GM19023 (cell line): ENCODE measurements around the gene AK5.
A peak's percentile ranks its signal among the peaks of the same experiment; 100 is the strongest.
"Not testable (repeated sequence)": the region's sequence is repeated elsewhere in the genome, so short reads cannot be mapped to it uniquely, and the experiment has no call there.

Experiments used
- ATAC-seq: cut with Tn5 transposase; IDR thresholded peaks from one replicate; pipeline ENCODE4 v1.9.1; 2021; ENCODE audit warnings: mild to moderate bottlenecking, moderate library complexity; ENCODE audit not compliant: unreplicated experiment

AK5 gene

DNA sequence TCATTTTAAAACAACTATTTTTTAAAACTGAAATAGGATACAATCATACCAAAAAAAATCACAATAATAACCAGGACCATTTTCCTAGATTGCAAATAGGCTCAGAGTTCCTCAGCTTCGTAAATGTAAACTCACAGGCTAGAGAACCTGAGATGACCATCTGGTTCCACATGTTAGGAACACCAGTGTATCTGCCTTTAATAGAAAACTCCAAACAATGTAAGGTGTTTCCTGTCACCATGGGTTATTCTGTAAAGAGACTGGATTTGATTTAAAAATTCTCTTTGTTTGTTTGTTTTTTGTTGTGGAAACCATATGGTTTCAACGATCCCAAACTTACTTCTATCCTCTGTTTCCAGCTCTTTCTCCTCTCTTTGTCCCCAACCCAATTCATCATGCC lies 203.1 kb downstream of the AK5 start:
- no peak for ATAC-seq

DNA sequence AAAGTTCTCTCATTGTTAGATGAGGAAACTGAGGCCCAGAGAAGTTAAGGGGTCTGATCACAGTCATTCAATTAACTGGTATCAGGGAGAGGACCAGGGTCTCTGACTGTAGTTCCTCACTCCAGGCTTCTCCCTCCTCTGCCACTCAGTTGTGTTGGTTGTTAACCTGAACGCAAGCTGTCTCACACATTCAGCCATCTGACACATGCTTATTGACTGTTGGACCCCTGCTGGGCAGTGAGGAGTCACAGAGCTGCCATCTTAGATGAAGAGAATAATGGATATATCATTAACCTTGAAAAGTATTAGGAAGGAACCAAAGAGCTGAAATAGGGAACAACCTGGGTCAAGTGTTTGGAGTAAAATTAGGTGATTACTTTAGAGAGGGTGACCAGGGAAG lies 205.8 kb downstream of the AK5 start:
- ATAC-seq: no peak

DNA sequence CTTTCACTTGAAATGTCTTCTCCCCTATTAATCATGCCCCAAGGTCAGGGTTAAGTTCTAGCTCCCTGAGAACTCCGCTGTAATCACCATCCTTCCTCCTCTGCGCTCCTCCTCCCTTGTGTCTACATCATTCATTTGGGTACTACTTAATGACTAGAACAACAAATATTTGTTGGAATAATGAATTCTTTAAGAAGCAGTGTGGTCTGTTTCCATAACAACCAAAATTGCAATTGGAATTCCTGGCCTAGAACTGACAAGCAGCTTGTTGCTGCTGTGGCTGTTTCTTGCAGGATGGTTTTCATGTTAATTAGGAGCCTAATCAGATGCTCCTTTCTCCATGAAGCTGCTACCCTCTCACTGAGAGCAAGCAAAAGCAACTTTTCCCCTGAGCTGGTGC lies 208.1 kb downstream of the AK5 start:
- ATAC-seq: no peak

DNA sequence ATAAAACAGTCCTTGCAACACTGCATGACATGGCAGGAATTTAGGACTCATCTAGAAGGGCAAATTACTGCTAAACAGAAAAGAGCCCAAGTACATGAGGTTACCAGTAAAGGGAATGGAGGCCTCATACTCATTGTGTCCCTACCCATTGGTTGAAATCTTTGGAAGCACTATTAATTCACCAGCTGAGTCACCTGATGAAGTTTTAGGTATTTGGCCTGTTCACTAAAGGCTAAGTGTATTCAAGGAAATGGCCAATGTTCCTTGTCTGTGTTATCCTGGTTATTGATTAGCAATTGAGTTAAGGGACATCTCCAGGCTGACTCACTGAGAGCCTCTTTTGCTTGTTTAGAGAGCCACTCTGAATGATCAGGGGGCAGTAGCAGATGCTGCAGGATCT lies 212.2 kb downstream of the AK5 start:
- ATAC-seq: no peak

DNA sequence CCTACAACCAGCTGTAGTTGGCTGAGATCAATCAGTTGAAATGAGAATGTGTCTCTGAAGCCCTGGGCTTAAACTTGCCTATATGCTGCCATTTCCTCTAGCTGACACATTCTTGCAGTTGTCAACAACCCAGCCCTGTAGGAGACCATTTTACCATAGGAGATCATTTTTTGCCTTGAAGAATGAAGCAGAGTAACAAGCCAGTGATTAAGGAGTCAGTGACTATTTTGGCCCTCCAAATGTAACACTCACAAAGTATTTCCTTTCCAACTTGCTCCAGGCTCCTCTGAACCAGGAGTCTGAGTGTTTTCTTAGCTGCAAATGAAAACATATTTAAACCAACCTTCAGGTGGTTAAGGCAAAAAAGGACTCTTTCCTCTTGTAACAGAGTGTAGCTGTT lies 217.1 kb downstream of the AK5 start:
- no peak for ATAC-seq

DNA sequence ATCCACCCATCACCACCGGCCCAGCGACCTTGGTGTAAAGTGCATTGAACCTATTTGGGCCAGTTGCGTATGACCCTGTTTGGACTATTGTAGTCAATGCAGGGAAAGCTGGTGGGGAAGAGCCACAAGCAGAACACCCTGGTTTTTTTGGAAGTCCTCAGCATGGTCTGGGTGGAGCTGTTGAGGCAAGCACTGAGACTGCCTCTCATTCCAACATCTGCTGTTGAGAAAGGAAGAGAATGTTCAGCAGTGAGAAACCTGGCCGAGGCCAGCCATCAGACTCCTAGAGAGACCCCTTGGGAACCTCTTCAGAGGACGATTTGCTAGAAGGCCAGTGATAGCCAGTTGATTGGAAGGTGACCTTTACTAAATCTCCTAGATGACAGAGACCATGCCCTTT lies 217.6 kb downstream of the AK5 start:
- ATAC-seq: no peak

DNA sequence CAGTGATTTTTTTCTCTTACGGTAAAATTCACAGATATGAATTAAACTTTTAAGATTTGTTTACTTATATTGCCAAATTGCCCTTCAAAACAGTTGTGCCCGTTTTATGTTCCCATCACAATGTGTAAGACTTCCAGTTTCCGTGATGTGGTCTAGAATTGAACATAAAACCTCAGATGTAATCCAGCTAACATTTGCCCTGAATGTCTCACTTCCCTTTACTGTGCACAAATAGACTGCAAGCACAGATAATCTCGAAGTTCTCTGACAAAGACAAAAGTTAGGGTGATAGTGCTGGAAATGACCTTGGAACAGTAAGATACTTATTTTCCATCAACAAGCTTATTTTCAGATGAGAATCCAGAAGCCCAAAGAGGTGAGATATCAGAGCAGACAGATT lies 223.2 kb downstream of the AK5 start:
- ATAC-seq: no peak

DNA sequence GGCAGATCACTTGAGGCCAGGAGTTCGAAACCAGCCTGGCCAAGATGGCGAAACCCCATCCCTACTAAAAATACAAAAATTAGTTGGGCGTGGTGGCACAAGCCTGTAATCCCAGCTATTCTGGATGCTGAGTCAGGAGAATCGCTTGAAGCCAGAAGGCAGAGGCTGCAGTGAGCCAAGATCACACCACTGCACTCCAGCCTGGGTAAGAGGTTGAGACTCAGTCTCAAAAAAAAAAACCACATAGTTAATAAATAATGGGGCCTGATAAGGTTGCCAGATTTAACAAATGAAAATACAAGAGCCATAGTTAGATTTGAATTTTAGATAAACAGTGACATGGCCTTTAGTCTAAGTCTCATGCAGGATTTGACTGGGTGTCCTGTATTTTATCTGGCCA lies 225.0 kb downstream of the AK5 start:
- ATAC-seq: no peak

DNA sequence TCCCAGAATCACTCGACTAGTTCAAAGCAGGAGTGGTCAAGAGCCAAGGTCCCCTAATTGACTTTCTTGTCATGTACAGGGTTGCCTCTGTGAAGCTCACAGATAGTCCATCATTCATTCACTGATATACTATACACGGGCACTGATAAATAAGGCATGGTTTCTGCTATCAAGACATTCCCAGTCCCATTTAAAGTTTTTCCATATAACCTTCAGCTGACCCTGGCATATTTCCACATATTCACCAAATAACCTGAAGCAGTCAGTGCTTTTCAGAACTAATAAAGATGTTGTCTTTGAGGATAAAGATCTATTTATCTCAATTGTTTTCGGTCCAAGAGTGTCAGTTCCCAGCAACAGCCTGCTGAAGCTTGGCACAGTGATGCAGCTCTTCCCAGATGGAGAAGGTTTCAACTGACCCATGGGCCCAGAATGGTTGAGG lies 227.3 kb downstream of the AK5 start:
- no peak for ATAC-seq

DNA sequence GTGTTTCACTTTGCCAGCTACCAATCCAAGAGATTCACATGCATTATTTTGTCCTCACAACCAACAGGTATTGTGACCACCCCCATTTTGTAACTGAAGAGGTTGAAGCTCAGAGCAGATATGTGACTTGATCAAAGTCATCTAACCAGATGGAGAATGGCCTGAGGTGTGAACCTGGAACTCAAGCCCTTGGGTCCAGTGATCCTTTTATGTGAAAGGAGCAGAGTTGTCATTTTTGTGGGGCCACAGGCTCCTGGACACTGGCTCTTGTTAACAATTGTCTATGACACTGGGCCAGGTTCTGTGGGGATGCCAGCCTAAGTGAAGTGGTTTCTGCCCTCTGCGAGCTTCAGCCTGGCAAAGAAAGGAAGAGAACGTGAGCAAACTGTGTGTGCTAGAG lies 228.1 kb downstream of the AK5 start:
- ATAC-seq: no peak

DNA sequence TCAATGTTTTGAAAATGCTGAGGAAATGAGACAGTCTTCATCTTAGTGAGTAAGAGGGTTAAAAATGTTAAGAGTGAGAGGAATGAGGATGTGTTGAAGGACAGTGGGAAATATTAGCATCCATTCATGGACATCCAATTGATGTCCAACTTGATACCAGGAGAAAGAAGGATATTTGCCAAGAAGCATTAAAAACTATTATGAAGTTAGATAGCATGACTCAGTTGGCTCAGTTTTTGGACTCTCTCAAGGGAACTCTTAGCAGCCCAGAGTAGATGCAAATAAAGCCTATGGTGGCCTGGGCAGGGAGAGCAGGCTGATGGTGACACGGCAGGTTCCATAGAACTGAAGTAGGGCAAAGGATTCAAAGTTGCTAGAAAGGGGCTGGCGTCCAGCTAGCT lies 229.6 kb downstream of the AK5 start:
- ATAC-seq: no peak

DNA sequence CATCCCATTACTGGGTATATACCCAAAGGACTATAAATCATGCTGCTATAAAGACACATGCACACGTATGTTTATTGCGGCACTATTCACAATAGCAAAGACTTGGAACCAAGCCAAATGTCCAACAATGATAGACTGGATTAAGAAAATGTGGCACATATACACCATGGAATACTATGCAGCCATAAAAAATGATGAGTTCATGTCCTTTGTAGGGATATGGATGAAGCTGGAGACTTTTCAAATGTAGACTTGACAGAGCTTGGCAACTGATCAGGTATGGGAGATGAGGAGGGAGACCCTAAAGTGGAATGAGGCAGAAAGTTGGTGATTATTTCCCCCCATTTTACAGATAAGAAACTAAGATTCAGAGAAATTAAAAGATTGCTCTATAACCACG lies 230.8 kb downstream of the AK5 start:
- not testable (repeated sequence) for ATAC-seq

DNA sequence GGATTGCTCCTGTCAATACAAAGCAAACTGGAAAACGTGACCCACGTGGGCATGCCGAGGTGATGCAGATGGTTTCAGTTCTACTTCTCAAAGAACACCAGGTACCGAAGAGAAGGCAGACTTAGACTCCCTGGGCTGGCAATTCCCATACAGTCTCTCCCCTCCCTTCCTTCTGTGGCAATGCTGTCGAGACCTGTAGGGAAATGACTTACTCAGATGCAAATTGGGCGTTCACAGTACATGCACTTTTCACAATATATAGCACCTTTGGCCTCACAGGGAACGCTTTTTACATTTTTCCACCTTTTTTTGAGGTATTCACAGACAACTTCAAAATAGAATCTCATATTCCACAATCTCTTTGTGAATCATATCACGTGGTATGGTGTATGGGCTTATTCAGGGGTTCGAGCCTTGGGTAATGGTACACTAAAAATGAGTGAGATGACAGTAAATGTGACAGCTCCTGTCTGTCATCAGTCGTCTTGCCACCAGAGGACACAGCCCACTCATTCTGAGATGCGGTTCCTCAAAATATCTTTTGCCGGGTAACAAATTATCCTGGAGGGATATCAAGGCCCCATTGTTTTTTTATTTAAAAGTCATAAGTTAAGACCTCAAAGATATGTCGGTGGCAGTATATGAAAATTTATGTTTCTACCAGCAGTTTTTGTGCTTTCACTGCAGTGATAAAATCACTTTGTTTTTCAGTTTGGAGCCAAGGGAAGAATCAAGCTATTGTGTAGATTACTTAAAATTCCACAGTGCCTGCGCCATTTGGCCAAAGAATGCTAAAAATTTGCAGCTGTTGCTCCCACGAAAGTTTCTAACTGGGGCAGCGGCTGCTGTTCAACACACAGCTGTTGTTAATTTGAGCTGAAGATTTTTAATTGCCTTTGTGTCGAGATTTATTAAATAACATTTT lies 232.3 kb downstream of the AK5 start:
- ATAC-seq: no peak

DNA sequence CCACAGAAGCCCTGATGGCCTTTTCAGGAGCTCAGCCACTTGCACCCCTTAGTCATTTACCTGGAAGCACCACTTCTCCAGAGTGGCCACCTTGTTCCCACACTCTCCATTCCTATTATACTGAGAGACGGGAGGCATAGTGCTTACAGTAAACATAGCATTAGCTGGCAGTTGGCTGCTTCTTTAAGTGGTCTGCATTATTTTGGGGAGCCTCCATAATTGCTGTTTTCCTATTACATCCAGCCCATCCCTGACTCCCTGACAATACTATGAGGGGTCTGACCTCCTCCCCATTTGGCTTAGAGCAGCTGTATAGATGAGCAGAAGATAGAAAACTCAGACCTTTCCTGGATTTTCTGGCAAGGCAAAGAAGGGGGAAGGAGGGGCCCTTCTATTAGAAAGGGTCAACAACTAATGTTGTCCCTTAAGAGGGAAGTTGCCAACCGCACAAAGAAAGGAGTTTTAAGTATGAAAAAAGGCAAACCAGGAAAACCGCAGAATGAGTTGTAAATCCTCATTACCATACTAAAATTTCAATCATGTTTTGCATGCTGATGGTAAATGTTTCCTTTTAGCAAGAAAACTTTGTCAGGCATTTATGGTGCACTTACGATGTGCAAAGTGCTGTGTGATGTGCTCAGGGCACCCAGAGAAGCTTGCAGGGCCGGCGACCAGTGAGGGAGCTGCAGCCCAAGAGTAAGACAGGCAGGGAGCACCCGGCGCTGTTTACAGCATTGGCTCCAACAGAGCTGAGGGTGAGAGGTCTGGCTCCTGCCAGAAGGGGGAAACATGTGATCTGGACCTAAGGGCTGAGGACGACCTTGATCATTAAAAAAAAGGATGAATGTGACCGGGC lies 233.3 kb downstream of the AK5 start:
- ATAC-seq: no peak

DNA sequence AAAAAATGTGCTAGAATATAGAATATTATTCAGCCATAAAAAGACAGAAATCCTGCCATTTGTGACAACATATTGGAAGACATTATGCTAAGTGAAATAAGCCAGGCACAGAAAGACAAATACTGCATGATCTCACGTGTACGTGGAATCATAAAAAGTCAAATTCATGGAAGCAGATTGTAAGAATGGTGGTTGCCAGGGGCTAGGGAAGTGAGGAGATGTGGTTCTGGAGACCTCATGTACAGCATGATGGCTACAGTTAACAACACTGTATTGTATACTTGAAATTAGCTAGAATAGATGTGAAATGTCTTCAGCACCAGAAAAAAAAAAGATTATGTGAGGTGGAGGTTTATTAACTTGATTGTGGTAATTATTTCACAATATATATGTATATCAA lies 234.3 kb downstream of the AK5 start:
- ATAC-seq: no peak

DNA sequence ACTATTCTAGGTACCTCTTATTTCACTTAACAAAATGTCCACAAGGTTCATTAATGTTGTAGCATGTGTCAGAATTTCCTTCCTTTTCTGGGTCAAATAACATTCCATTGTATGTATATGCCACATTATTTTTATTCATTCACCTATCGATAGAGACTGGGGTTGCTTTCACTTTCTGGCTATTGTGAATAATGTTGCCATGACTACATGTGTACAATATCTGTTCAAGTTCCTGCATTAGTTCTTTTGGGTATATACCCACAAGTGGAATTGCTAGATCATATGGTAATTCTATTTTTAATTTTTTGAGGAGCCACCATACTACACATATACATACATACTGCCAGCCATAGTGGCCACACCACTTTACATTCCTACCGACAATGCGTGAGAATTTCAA lies 242.2 kb downstream of the AK5 start:
- no peak for ATAC-seq

DNA sequence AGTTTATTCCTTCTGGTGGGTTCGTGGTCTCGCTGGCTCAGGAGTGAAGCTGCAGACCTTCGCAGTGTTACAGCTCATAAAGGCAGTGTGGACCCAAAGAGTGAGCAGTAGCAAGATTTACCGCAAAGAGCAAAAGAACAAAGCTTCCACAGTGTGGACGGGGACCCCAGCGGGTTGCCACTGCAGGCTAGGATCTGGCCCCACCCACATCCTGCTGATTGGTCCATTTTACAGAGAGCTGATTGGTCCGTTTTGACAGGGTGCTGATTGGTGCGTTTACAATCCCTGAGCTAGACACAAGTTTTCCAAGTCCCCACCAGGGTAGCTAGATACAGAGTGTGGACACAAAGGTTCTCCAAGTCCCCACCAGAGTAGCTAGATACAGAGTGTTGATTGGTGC lies 249.3 kb downstream of the AK5 start:
- ATAC-seq: not testable (repeated sequence)

DNA sequence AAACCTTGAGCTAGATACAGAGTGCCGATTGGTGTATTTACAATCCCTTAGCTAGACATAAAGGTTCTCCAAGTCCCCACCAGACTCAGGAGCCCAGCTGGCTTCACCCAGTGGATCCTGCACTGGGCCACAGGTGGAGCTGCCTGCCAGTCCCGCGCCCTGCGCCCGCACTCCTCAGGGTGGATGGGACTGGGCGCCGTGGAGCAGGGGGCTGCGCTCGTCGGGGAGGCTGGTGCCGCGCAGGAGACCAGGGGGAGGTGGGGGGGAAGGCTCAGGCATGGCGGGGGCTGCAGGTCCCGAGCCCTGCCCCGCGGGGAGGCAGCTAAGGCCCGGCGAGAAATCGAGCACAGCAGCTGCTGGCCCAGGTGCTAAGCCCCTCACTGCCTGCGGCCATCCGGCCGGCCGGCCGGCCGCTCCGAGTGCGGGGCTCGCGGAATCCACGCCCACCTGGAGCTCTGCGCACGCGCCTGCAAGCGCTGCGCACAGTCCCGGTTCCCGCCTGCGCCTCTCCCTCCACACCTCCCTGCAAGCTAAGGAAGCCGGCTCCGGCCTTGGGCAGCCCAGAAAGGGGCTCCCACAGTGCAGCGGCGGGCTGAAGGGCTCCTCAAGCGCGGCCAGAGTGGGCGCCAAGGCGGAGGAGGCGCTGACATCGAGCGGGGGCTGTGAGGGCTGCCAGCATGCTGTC lies 249.9 kb downstream of the AK5 start:
- not testable (repeated sequence) for ATAC-seq

DNA sequence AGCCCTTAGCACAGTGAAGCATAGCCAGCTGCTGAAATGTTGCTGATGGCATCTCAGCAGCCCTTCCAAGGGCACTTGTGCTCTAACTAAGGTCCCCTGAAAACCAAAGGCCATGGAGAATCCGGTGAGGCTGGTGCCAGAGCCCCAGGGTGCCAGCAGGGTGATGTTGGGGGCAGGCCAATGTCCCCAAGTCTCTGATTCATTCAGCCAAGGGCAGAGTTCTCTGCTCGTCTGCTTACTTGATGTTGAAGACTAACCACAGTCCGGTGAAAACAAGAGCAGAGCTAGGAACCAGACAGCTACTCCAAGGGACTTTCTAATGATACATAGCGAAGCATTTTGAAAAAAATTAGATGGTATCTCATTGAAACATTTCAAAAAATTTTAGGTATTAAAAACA lies 250.8 kb downstream of the AK5 start:
- no peak for ATAC-seq

DNA sequence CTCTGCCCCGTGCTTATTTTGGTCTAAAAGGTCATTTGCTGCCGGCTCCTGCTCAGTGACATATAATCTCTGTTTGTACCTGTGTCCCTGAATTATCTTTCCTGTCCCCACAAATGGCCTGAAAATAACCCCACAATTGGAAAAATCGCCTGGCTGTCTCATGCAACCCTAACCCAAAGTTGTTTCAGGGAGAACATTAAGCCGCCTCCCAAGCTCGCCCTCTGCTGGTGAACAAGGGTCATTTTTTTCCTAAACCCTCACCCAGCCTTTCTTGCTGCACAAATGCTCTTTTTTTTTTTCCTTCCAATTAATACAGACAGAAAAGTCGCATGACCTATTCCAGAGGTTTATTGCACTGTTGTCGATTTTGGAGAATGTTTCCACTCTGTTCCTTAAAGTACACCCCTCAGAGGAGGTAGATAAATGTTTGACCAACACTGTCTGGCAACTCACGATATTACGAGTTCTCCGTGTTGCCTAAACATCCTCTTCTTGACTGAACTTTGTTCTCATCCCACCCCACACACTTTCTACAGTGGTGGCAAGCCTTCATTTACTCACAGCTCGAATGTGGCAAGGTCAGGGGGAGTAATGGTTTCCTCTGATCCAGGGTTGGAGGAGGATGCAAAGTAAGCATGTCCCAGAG lies 252.0 kb downstream of the AK5 start:
- ATAC-seq: peak; percentile 48

DNA sequence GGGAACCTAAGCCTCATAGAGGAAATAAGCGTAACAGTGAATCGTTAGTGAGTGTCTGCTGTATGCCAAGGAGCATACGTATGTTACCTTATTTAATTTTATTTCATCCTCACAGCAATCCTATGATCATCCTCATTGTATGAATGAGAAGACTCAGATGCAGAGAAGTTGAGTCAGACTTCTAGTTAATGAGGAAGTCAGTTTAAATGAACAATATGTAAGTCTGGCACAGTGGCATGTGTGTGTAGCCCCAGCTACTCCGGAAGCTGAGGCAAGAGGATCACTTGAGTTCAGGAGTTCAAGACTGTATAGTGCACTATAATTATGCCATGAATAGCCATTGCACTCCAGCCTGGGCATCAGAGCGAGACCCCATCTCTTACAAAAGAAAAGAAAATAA lies 252.6 kb downstream of the AK5 start:
- no peak for ATAC-seq
